ENCODE data around the gene COL1A2.

Gene COL1A2

GRCh38 chr7:94431619-94432280, 37.1 kb downstream of the COL1A2 start:
- no peak for DNase-seq (ENCODE audit: low spot score)
- in situ Hi-C loops (cut with MboI; ENCODE audit: low sequenced_read_pairs, unreplicated experiment) = no loop called here
- no peak for TF ChIP-seq CTCF (IDR thresholded peaks at IDR 0.05; ENCODE audit: borderline replicate concordance, control extremely low read depth, extremely low read depth, insufficient read depth, missing control alignments)

- no peak for TF ChIP-seq CTCF (IDR thresholded peaks at IDR 0.05; ENCODE audit: borderline replicate concordance, control extremely low read depth, extremely low read depth, insufficient read depth, missing control alignments)
- in situ Hi-C loops (cut with MboI; ENCODE audit: low sequenced_read_pairs, unreplicated experiment) = no loop called here
Observed at GRCh38 chr7:94432281-94432670, 37.6 kb downstream of the COL1A2 start.

GRCh38 chr7:94432817-94433216, 38.1 kb downstream of the COL1A2 start:
- TF ChIP-seq CTCF (IDR thresholded peaks at IDR 0.05; ENCODE audit: borderline replicate concordance, control extremely low read depth, extremely low read depth, insufficient read depth, missing control alignments) = no peak
- in situ Hi-C loops (cut with MboI; ENCODE audit: low sequenced_read_pairs, unreplicated experiment) = no loop called here
- DNase-seq (ENCODE audit: low spot score) = no peak

More at GRCh38 chr7:94432281-94432670, 37.6 kb downstream of the COL1A2 start:
- DNase-seq (ENCODE audit: low spot score) = no peak

GRCh38 chr7:94433224-94433623, 38.5 kb downstream of the COL1A2 start:
- DNase-seq (ENCODE audit: low spot score) = no peak
- TF ChIP-seq CTCF (IDR thresholded peaks at IDR 0.05; ENCODE audit: borderline replicate concordance, control extremely low read depth, extremely low read depth, insufficient read depth, missing control alignments) = no peak
- in situ Hi-C loops (cut with MboI; ENCODE audit: low sequenced_read_pairs, unreplicated experiment) = no loop called here

- TF ChIP-seq CTCF (IDR thresholded peaks at IDR 0.05; ENCODE audit: borderline replicate concordance, control extremely low read depth, extremely low read depth, insufficient read depth, missing control alignments) = no peak
- DNase-seq (ENCODE audit: low spot score) = no peak
- in situ Hi-C loops (cut with MboI; ENCODE audit: low sequenced_read_pairs, unreplicated experiment) = no loop called here
Observed at GRCh38 chr7:94434042-94434441, 39.3 kb downstream of the COL1A2 start.

- in situ Hi-C loops (cut with MboI; ENCODE audit: low sequenced_read_pairs, unreplicated experiment) = no loop called here
- DNase-seq (ENCODE audit: low spot score) = peak; percentile 27
- TF ChIP-seq CTCF (IDR thresholded peaks at IDR 0.05; ENCODE audit: borderline replicate concordance, control extremely low read depth, extremely low read depth, insufficient read depth, missing control alignments) = peak; percentile 81
Observed at GRCh38 chr7:94436018-94436604, 41.4 kb downstream of the COL1A2 start.

Measured in GM13976 (cell line).